Measurements from ENCODE around the gene SDHB.

DNA sequence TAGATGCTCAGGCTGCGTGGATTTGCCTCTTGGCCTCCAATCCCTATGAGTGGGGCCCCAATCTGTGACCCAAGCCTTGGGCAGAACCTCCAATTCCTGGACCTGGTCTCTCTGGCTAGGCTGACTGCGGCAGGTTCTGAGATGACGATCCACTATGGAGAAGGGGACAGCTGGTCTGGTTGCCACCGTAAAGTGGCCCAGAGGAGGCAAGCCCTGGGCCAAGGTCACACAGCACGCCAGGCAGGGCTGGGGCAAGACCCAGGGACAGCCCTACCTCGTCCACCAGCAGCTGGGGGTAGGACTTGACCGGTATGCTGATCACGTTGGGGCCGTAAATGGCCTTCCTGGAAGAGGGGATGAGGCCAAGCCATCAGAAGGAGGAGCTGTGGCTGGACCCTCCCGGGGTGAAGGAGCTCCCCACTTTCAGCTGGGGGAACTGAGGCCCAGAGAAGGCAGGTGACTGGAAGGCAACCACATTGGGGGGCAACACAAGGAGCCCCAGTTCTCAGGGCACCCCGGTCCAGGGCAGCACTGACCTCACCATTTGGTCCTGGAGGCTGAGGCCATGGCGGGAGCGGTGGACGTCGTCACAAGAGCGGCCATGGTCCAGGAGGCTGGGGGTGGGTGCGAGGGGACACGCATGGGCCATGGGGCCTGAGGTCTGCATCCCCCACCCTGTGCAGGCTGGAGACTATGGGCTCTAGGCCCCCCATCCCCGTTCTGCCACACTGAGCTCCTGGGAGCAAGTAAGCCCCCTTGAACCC is 51.9 kb downstream of the SDHB start:
- TF ChIP-seq, protein P1, sequence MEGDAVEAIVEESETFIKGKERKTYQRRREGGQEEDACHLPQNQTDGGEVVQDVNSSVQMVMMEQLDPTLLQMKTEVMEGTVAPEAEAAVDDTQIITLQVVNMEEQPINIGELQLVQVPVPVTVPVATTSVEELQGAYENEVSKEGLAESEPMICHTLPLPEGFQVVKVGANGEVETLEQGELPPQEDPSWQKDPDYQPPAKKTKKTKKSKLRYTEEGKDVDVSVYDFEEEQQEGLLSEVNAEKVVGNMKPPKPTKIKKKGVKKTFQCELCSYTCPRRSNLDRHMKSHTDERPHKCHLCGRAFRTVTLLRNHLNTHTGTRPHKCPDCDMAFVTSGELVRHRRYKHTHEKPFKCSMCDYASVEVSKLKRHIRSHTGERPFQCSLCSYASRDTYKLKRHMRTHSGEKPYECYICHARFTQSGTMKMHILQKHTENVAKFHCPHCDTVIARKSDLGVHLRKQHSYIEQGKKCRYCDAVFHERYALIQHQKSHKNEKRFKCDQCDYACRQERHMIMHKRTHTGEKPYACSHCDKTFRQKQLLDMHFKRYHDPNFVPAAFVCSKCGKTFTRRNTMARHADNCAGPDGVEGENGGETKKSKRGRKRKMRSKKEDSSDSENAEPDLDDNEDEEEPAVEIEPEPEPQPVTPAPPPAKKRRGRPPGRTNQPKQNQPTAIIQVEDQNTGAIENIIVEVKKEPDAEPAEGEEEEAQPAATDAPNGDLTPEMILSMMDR (IDR thresholded peaks at IDR 0.05 in 4 of 5, conservative IDR thresholded peaks at IDR 0.05 in 1 of 5) = no peak
- no peak for TF ChIP-seq POLR2A (IDR thresholded peaks at IDR 0.05)

Measured in gastrocnemius medialis (tissue), 4 donors.